ENCODE results near the gene ATF4. TPM values are rescaled to one million over a fixed set of nuclear protein-coding genes. Genes with fewer than 3 reads are reported as not detected.

The ATF4 gene
- total and polyA plus RNA-seq, 8 donors = 155 to 929 (median 419) TPM

GRCh38 chr22:39497429-39497828 lies 22.9 kb upstream of the ATF4 start:
- DNase-seq = no peak
- TF ChIP-seq POLR2A (IDR thresholded peaks at IDR 0.05) = no peak
- WGBS, 5 donors = 73 to 86% (median 78%) methylated on average over 8 of the region's 8 CpGs
- Histone ChIP-seq H3K9me3 (no peaks in the 10 kb centered on the region), H3K36me3 (no peaks in the 10 kb centered on the region), H3K27me3 (no peaks in the 10 kb centered on the region), H3K4me1 (peaks cover 27 to 50% (median 35%) of the 10 kb centered on the region in 4 donors), H3K27ac (no peak overlapping the region), H3K4me3 (no peak overlapping the region)
- intact Hi-C loops (cut with DNase I; ENCODE audit: low total_unique reads) = no loop called here

DNA sequence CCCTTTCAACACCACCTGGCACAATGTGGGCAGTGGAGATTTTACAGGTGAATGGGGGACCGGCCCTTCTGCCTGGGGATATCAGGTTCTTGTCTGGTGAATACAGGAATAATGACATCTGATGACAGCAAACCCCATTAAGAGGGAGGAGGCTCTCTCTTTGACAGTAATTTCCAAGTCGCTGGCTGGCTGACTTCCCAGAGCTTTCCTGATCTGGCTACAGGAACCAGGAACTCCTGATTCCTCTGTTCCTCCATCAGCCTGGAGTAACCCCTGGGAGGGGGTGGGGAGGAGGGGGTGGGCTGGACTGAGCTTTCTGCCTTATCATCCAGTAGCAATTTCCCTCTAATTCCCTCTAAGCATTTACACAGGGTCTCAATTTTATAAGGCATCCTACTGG lies 22.0 kb upstream of the ATF4 start:
- peak overlapping the region in 3 of 5 donors; percentile 18 to 50 (median 37) for H3K27ac ChIP-seq

GRCh38 chr22:39498802-39499201 lies 21.6 kb upstream of the ATF4 start:
- intact Hi-C loops (cut with DNase I; ENCODE audit: low total_unique reads) = no loop called here
- peak overlapping the region in 2 of 5 donors; percentile 37 to 50 for H3K27ac ChIP-seq
- TF ChIP-seq POLR2AphosphoS5 (IDR thresholded peaks at IDR 0.05) = no peak
- TF ChIP-seq, protein P1, sequence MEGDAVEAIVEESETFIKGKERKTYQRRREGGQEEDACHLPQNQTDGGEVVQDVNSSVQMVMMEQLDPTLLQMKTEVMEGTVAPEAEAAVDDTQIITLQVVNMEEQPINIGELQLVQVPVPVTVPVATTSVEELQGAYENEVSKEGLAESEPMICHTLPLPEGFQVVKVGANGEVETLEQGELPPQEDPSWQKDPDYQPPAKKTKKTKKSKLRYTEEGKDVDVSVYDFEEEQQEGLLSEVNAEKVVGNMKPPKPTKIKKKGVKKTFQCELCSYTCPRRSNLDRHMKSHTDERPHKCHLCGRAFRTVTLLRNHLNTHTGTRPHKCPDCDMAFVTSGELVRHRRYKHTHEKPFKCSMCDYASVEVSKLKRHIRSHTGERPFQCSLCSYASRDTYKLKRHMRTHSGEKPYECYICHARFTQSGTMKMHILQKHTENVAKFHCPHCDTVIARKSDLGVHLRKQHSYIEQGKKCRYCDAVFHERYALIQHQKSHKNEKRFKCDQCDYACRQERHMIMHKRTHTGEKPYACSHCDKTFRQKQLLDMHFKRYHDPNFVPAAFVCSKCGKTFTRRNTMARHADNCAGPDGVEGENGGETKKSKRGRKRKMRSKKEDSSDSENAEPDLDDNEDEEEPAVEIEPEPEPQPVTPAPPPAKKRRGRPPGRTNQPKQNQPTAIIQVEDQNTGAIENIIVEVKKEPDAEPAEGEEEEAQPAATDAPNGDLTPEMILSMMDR (IDR thresholded peaks at IDR 0.05) = no peak
- no peak for TF ChIP-seq POLR2A (IDR thresholded peaks at IDR 0.05)
- no peak for TF ChIP-seq EP300 (IDR thresholded peaks at IDR 0.05)
- DNase-seq = no peak
- no peaks in the 10 kb centered on the region for H3K9me3 ChIP-seq
- H3K36me3 ChIP-seq = peaks cover 0 to 2% (median 0%) of the 10 kb centered on the region in 4 donors
- no peaks in the 10 kb centered on the region for H3K27me3 ChIP-seq
- peaks cover 38 to 62% (median 46%) of the 10 kb centered on the region in 4 donors for H3K4me1 ChIP-seq
- 35 to 54% (median 48%) methylated on average over 3 of the region's 3 CpGs for WGBS, 5 donors
- H3K4me3 ChIP-seq = no peak overlapping the region

More for the DNA sequence above, 22.0 kb upstream of the ATF4 start:
- DNase-seq = peak in 1 of 2 donors; percentile 47
- 15 to 33% (median 29%) methylated on average over 2 of the region's 2 CpGs for WGBS, 5 donors
- intact Hi-C loops (cut with DNase I; ENCODE audit: low total_unique reads) = no loop called here
- TF ChIP-seq POLR2A (IDR thresholded peaks at IDR 0.05) = no peak
- no peak for TF ChIP-seq POLR2AphosphoS5 (IDR thresholded peaks at IDR 0.05)
- TF ChIP-seq EP300 (IDR thresholded peaks at IDR 0.05) = no peak
- TF ChIP-seq, protein P1 (IDR thresholded peaks at IDR 0.05) = no peak
- Histone ChIP-seq H3K36me3 (no peaks in the 10 kb centered on the region), H3K27me3 (no peaks in the 10 kb centered on the region), H3K4me1 (peaks cover 34 to 58% (median 42%) of the 10 kb centered on the region in 4 donors), H3K9me3 (no peaks in the 10 kb centered on the region), H3K4me3 (no peak overlapping the region)

GRCh38 chr22:39500101-39500500 lies 20.3 kb upstream of the ATF4 start:
- Histone ChIP-seq H3K4me3 (no peak overlapping the region), H3K4me1 (peaks cover 41 to 66% (median 56%) of the 10 kb centered on the region in 4 donors), H3K27me3 (no peaks in the 10 kb centered on the region), H3K36me3 (peaks cover 10 to 15% (median 11%) of the 10 kb centered on the region in 4 donors), H3K27ac (peak overlapping the region in 2 of 5 donors; percentile 90 to 91), H3K9me3 (no peaks in the 10 kb centered on the region)
- intact Hi-C loops (cut with DNase I; ENCODE audit: low total_unique reads) = no loop called here
- TF ChIP-seq POLR2A (IDR thresholded peaks at IDR 0.05) (no peak), EP300 (IDR thresholded peaks at IDR 0.05) (no peak), POLR2AphosphoS5 (IDR thresholded peaks at IDR 0.05) (no peak)
- TF ChIP-seq, protein P1 (IDR thresholded peaks at IDR 0.05) = no peak
- DNase-seq = no peak
- WGBS, 5 donors = 70 to 84% (median 73%) methylated on average over 6 of the region's 6 CpGs

DNA sequence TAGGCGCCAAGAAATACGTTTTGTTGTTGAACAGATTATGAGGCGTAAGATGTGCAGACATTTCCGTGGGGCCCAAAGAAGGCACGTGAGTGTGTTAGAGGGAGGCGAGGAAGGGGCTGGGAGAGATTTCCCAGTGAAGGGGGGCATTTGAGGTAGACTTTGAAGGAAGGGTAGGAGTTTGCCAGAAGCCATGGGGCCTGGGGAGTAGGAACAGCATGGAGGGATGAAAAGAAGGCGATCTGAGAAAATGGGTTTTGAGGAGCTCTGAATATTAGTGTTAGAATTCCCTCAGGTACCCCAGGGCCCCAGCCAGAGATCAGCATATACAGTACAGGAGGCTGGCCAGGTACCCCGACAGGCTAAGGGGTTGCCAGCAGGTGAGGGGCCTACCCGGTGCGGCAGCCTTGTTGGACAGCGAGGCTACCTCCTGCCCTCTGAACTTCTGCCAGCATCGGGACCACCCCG lies 18.7 kb upstream of the ATF4 start:
- peaks cover 22 to 31% (median 27%) of the 10 kb centered on the region in 4 donors for H3K36me3 ChIP-seq
- WGBS, 5 donors = 19 to 40% (median 28%) methylated on average over 8 to 13 of the region's 13 CpGs
- H3K27ac ChIP-seq = peak overlapping the region; percentile 80 to 94 (median 90)
- H3K4me1 ChIP-seq = peaks cover 35 to 70% (median 59%) of the 10 kb centered on the region in 4 donors
- TF ChIP-seq EP300 (IDR thresholded peaks at IDR 0.05) = no peak
- TF ChIP-seq, protein P1 (IDR thresholded peaks at IDR 0.05) = no peak
- no peak for TF ChIP-seq POLR2AphosphoS5 (IDR thresholded peaks at IDR 0.05)
- no peak for TF ChIP-seq POLR2A (IDR thresholded peaks at IDR 0.05)
- no peaks in the 10 kb centered on the region for H3K9me3 ChIP-seq
- no peak for DNase-seq
- intact Hi-C loops (cut with DNase I; ENCODE audit: low total_unique reads) = no loop called here
- H3K27me3 ChIP-seq = no peaks in the 10 kb centered on the region
- peak overlapping the region; percentile 71 to 99 (median 95) for H3K4me3 ChIP-seq

Measured in stomach (tissue), 9 donors.